Daoy (cell line): ENCODE results near the gene BLID. TPM values are rescaled to one million over a fixed set of nuclear protein-coding genes. Genes with fewer than 3 reads are reported as not detected.

Experiments used
- DNase-seq: peaks from one replicate; pipeline ENCODE4 v3.0.0-alpha.2; 2015; ENCODE audit warnings: low read depth
- total RNA-seq: library from RNA; depleted of rRNA; stranded (reverse); fragments of >200 nt; shearing (Covaris generic); gene quantifications from 2 replicates; pipeline ENCODE4 v1.2.3, GENCODE V29; 2014

BLID gene
- total RNA-seq, 1 experiment from 2014 or later: 0.34 TPM

GRCh38 chr11:122105044-122105758, 10.8 kb downstream of the BLID start:
- peak; percentile 59 for DNase-seq

- peak; percentile 26 for DNase-seq
Observed at GRCh38 chr11:122104341-122104740, 11.7 kb downstream of the BLID start.

- no peak for DNase-seq
Observed at GRCh38 chr11:122103726-122104125, 12.3 kb downstream of the BLID start.

- DNase-seq: peak; percentile 23
Observed at GRCh38 chr11:122103321-122103720, 12.7 kb downstream of the BLID start.

- no peak for DNase-seq
Observed at GRCh38 chr11:122102426-122102825, 13.6 kb downstream of the BLID start.

- peak; percentile 39 for DNase-seq
Observed at GRCh38 chr11:122101625-122102291, 14.3 kb downstream of the BLID start.

GRCh38 chr11:122100756-122101080, 15.3 kb downstream of the BLID start:
- no peak for DNase-seq

GRCh38 chr11:122100037-122100755, 15.8 kb downstream of the BLID start:
- DNase-seq: no peak

- DNase-seq: no peak
Observed at GRCh38 chr11:122099374-122100036, 16.5 kb downstream of the BLID start.

GRCh38 chr11:122098261-122098980, 17.6 kb downstream of the BLID start:
- no peak for DNase-seq

GRCh38 chr11:122097419-122098001, 18.5 kb downstream of the BLID start:
- DNase-seq: no peak

- DNase-seq: no peak
Observed at GRCh38 chr11:122096272-122097112, 19.5 kb downstream of the BLID start.

GRCh38 chr11:122095681-122096262, 20.2 kb downstream of the BLID start:
- DNase-seq: no peak

- no peak for DNase-seq
Observed at GRCh38 chr11:122094836-122095235, 21.2 kb downstream of the BLID start.

GRCh38 chr11:122093731-122094275, 22.2 kb downstream of the BLID start:
- no peak for DNase-seq

- DNase-seq: no peak
Observed at GRCh38 chr11:122091835-122092234, 24.2 kb downstream of the BLID start.

GRCh38 chr11:122089111-122089510, 26.9 kb downstream of the BLID start:
- no peak for DNase-seq

GRCh38 chr11:122085712-122086111, 30.3 kb downstream of the BLID start:
- DNase-seq: no peak

- DNase-seq: no peak
Observed at GRCh38 chr11:122085264-122085663, 30.8 kb downstream of the BLID start.

GRCh38 chr11:122082205-122082604, 33.8 kb downstream of the BLID start:
- DNase-seq: no peak
